Activated CD4-positive, alpha-beta T cell treated with anti-CD3 and anti-CD28 coated beads for 36 hours (primary cell): ENCODE measurements around the gene LIN7B. TPM values are rescaled to one million over a fixed set of nuclear protein-coding genes. Genes with fewer than 3 reads are reported as not detected.
"Not testable (repeated sequence)": the region's sequence is repeated elsewhere in the genome, so short reads cannot be mapped to it uniquely, and the experiment has no call there.

Source experiments
- ATAC-seq: fragments of 200-7000 bp; cut with Tn5 transposase; one replicate; pipeline ENCODE4 v1.10.0; 2021; ENCODE audit warnings: mild to moderate bottlenecking, moderate library complexity
- CTCF ChIA-PET: fragments of 350-600 bp; sonication (Branson Sonifier 250); formaldehyde crosslinking; loops from one replicate; lab custom pipeline; 2021; ENCODE audit warnings: antibody characterized with exemption; lab: Charles Lee
- POLR2A ChIA-PET: fragments of 350-600 bp; sonication (Branson Sonifier 250); formaldehyde crosslinking; loops from one replicate; lab custom pipeline; 2021; ENCODE audit warnings: antibody characterized with exemption, inconsistent platforms; lab: Charles Lee
- DNase-seq: peaks from one replicate; pipeline ENCODE4 v3.0.0-alpha.2; 2020
- H3K27ac Mint-ChIP-seq: one replicate; pipeline ENCODE4 v1.8.0; 2021; ENCODE audit warnings: mixed read lengths
- H3K27me3 Mint-ChIP-seq: one replicate; pipeline ENCODE4 v1.8.0; 2021; ENCODE audit warnings: mixed read lengths
- H3K36me3 Mint-ChIP-seq: one replicate; pipeline ENCODE4 v1.8.0; 2021; ENCODE audit warnings: low read depth, mixed read lengths
- H3K4me1 Mint-ChIP-seq: one replicate; pipeline ENCODE4 v1.8.0; 2021; ENCODE audit warnings: mixed read lengths
- H3K4me3 Mint-ChIP-seq: one replicate; pipeline ENCODE4 v1.8.0; 2021; ENCODE audit warnings: mild to moderate bottlenecking, moderate library complexity, mixed read lengths
- H3K9me3 Mint-ChIP-seq: one replicate; pipeline ENCODE4 v1.8.0; 2021; ENCODE audit warnings: low read depth, mixed read lengths
- intact Hi-C, 2 experiments: fragments of 100-400 bp; cut with DNase I in 1 of 2; cut with micrococcal nuclease in 1 of 2; formaldehyde crosslinking; loops; one replicate each; pipeline versions ENCODE4 v1.14.2 to v1.15.1; 2022 to 2024; cut with DNase I, micrococcal nuclease
- total RNA-seq, 2 experiments: library from RNA; stranded (reverse); gene quantifications; one replicate each; pipeline ENCODE4 v1.2.3, GENCODE V29; 2021

The LIN7B gene
- total RNA-seq, 2 experiments from 2014 or later = 3.5 to 4.3 TPM

DNA sequence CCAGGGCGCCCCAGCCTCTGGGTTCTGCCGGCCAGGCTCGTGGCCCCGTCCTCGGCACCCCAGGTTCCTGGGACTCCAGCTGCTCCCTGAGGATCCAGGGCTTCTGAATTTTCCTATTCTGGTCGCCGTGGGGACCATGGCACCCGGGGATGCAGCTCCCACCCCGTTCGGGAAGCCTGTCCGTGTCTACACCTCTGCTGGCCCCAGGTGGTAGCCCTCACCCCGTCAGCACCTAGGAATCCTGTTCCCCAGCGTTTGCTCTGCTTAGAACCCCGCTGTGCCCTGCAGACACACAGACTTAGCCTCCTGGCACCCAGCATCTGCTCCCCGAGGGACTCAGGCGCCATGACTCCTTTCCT lies 6.1 kb downstream of the LIN7B start:
- Mint-ChIP-seq H3K4me3 (peak overlapping the region; percentile 80), H3K4me1 (peaks cover 22% of the 10 kb centered on the region), H3K27me3 (peaks cover 8% of the 10 kb centered on the region), H3K9me3 (no peaks in the 10 kb centered on the region), H3K27ac (no peak overlapping the region), H3K36me3 (peaks cover 2% of the 10 kb centered on the region)
- ATAC-seq = no peak
- no peak for DNase-seq
- intact Hi-C loops = loop anchor here in 1 of 2 experiments (10.0 kb wide), 1 partner anchor 796 kb away; the partner anchor contains the start of gene EMP3
- ChIA-PET CTCF (interaction anchor here (1.0 to 1.8 kb wide), 4 partner anchors 9 to 87 kb away, joined by 3 to 8 read pairs (median 4); no protein-coding TSS in a partner anchor), POLR2A (interaction anchor here (1.2 kb wide), 1 partner anchor 8 kb away, joined by 3 read pairs; no protein-coding TSS in a partner anchor)

GRCh38 chr19:49120868-49121267 lies 6.7 kb downstream of the LIN7B start:
- POLR2A ChIA-PET = no interaction called here
- Mint-ChIP-seq H3K27me3 (peaks cover 8% of the 10 kb centered on the region), H3K9me3 (no peaks in the 10 kb centered on the region), H3K4me1 (peaks cover 22% of the 10 kb centered on the region), H3K4me3 (peak overlapping the region; percentile 80), H3K27ac (peak overlapping the region; percentile 34), H3K36me3 (peaks cover 2% of the 10 kb centered on the region)
- DNase-seq (no peak), ATAC-seq (no peak)
- CTCF ChIA-PET = interaction anchor here (0.6 to 1.8 kb wide), 5 partner anchors 8 to 443 kb away, joined by 3 to 8 read pairs (median 3); no protein-coding TSS in a partner anchor
- intact Hi-C loops = loop anchor here in 1 of 2 experiments (10.0 kb wide), 1 partner anchor 796 kb away; the partner anchor contains the start of gene EMP3

DNA sequence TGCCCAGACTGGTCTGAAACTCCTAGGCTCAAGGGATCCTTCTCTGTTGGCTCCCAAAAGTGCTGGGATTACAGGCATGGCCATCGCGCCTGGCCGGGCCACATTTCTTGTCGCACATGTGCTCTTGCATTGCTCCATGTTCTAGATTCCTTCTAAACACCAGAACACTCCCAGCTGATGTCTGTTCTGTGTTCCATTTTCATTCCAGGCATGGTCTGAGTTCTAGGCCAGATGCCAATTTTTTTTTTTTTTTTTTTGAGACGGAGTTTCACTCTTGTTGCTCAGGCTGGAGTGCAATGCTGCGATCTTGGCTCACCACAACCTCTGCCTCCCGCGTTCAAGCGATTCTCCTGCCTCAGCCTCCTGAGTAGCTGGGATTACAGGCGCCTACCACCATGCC lies 7.7 kb downstream of the LIN7B start:
- POLR2A ChIA-PET, H3K4me3 Mint-ChIP-seq, DNase-seq, H3K27ac Mint-ChIP-seq, ATAC-seq, H3K36me3 Mint-ChIP-seq, H3K9me3 Mint-ChIP-seq, H3K27me3 Mint-ChIP-seq: not testable (repeated sequence)
- intact Hi-C loops = loop anchor here in 1 of 2 experiments (10.0 kb wide), 1 partner anchor 797 kb away; the partner anchor contains the start of gene EMP3
- CTCF ChIA-PET = interaction anchor here (1.4 kb wide), 1 partner anchor 24 kb away, joined by 5 read pairs; no protein-coding TSS in a partner anchor
- peaks cover 22% of the 10 kb centered on the region for H3K4me1 Mint-ChIP-seq

DNA sequence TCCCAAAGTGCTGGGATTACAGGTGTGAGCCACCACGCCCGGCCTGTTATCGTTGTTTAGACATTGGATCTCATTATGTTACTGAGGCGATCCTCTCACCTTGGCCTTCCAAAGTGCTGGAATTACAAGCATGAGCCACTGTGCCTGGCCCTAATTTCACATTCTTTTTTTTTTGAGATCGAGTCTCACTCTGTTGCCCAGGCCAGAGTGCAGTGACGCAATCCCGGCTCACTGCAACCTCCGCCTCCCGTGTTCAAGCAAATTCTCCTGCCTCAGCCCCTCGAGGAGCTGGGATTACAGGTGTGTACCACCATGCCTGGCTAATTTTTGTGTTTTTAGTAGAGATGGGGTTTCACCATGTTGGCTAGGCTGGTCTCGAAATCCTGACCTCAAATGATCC lies 9.1 kb downstream of the LIN7B start:
- H3K9me3 Mint-ChIP-seq = not testable (repeated sequence)

DNA sequence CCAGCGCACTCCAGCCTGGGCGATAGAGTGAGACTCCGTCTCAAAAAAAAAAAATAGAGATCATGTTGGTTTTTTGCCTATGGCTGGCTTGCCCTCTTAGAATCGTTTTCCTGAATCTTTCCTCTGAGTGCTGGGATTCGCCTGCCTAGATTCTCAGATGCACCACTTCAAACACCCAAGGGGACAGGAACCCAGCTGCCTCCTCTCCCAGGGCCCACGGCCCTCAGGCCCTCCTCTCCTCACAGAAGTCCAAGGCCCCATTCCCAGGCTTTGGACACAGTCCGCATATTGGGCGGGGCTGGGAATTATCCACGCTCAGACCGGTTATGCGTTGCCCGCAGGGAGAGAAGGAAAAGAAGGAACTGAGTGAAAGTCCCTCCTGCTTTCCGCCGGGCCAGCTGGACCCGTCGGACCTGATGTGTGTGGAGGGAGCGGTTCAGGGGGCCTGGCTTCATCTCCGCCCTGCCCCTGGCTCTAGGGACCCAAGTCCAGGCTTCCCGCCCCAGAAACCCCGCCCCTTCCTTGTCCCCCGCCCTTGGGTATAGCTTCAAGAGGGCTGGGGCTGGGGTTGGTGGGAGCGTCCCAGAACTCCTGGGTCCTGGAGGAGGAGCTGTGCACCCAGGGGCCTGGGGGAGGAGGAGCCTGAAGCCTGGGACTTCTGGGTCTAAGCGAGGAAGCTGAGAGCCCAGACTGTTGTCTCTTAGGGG lies 11.0 kb downstream of the LIN7B start:
- POLR2A ChIA-PET = interaction anchor here (0.6 kb wide), 1 partner anchor 26 kb away, joined by 3 read pairs; no protein-coding TSS in a partner anchor
- ATAC-seq (no peak), DNase-seq (no peak)
- Mint-ChIP-seq H3K4me1 (peaks cover 18% of the 10 kb centered on the region), H3K9me3 (no peaks in the 10 kb centered on the region), H3K4me3 (no peak overlapping the region), H3K27me3 (peaks cover 8% of the 10 kb centered on the region), H3K36me3 (no peaks in the 10 kb centered on the region), H3K27ac (no peak overlapping the region)
- intact Hi-C loops = loop anchor here in 1 of 2 experiments (5.0 to 10.0 kb wide), 2 partner anchors 800 to 902 kb away; partner anchors contain the start of genes EMP3, VRK3 and ZNF473
- CTCF ChIA-PET = interaction anchor here (1.3 kb wide), 1 partner anchor 27 kb away, joined by 4 read pairs; no protein-coding TSS in a partner anchor

More for the DNA sequence above, 9.1 kb downstream of the LIN7B start:
- ATAC-seq, H3K4me3 Mint-ChIP-seq, H3K27me3 Mint-ChIP-seq, DNase-seq, POLR2A ChIA-PET, H3K27ac Mint-ChIP-seq, H3K36me3 Mint-ChIP-seq: not testable (repeated sequence)
- intact Hi-C loops = loop anchor here in 1 of 2 experiments (10.0 kb wide), 1 partner anchor 798 kb away; the partner anchor contains the start of gene EMP3
- peaks cover 12% of the 10 kb centered on the region for H3K4me1 Mint-ChIP-seq
- CTCF ChIA-PET = interaction anchor here (0.6 to 0.9 kb wide), 2 partner anchors 25 to 130 kb away, joined by 3 to 4 read pairs; partner anchors contain the start of genes GYS1 and RUVBL2

DNA sequence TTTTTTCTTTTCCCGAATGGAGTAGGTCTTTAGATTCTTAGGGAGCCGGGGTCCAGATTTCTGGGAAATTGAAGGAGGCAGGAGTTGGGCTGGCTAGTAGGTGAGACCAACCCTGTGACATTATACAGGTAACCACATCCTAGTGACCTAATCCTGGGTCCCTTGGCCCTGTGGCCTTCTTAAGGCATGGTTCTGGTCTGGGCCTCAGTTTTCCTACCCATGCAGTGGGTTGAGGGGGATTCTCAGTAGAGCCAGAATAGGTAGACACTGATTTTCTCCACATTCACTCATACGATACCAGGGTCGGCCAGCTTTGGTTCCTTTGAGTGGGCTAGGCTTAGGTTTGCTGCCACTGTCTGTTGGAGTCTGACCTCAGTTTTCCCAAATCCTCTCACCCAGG lies 12.4 kb downstream of the LIN7B start:
- intact Hi-C loops = loop anchor here in 1 of 2 experiments (5.0 to 10.0 kb wide), 2 partner anchors 802 to 901 kb away; partner anchors contain the start of genes EMP3, VRK3 and ZNF473
- no peaks in the 10 kb centered on the region for H3K36me3 Mint-ChIP-seq
- no peaks in the 10 kb centered on the region for H3K27me3 Mint-ChIP-seq
- DNase-seq (no peak), ATAC-seq (no peak)
- ChIA-PET CTCF (interaction anchor here (2.6 kb wide), 1 partner anchor 12 kb away, joined by 19 read pairs; the partner anchor contains the start of gene LIN7B), POLR2A (no interaction called here)
- H3K27ac Mint-ChIP-seq = no peak overlapping the region
- no peaks in the 10 kb centered on the region for H3K9me3 Mint-ChIP-seq
- H3K4me1 Mint-ChIP-seq = peaks cover 11% of the 10 kb centered on the region
- H3K4me3 Mint-ChIP-seq = no peak overlapping the region

GRCh38 chr19:49127225-49127624 lies 13.1 kb downstream of the LIN7B start:
- CTCF ChIA-PET = interaction anchor here (1.0 to 3.7 kb wide), 5 partner anchors 13 to 29 kb away, joined by 4 to 21 read pairs (median 9); partner anchors contain the start of gene LIN7B
- H3K4me1 Mint-ChIP-seq = peaks cover 11% of the 10 kb centered on the region
- not testable (repeated sequence) for H3K27me3 Mint-ChIP-seq, H3K36me3 Mint-ChIP-seq, H3K27ac Mint-ChIP-seq, H3K4me3 Mint-ChIP-seq, H3K9me3 Mint-ChIP-seq, ATAC-seq, DNase-seq
- intact Hi-C loops = loop anchor here in 1 of 2 experiments (5.0 to 10.0 kb wide), 2 partner anchors 802 to 900 kb away; partner anchors contain the start of genes EMP3, VRK3 and ZNF473
- POLR2A ChIA-PET = interaction anchor here (0.6 to 0.9 kb wide), 4 partner anchors 8 to 538 kb away, joined by 3 to 6 read pairs (median 3); partner anchors contain the start of genes LIN7B and PPFIA3

DNA sequence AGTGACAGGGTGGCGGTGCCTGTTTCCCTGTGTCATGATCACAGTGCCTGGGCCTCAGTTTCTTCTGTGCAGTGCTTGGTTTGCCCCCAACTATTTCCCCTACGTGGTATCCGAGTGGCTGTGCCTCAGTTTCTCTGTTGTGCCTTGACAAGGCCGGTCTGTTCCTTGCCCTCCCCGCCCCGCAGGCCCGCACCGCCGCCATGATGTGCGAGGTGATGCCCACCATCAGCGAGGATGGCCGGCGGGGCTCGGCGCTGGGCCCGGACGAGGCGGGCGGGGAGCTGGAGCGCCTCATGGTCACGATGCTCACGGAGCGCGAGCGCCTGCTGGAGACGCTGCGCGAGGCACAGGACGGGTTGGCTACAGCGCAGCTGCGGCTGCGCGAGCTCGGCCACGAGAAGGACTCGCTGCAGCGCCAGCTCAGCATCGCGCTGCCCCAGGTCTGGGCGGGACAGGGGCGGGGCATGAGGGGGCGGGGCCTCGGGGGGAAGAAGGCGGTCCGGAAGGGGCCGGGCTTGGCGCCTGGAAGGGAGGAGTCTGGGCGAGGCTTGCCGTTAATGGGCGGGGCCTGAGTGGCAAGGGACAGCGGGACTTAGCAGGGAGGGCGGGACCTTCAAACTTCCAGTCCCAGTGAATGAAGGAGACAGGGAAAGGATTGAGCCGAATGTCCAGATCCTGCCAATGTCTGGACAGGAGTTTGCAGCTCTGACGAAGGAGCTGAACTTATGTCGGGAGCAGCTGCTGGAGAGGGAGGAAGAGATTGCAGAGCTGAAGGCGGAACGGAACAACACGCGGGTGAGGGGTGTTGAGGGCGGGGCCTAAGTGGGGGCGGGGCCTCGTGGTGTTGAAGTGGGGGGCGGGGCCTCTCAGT lies 13.7 kb downstream of the LIN7B start:
- no peaks in the 10 kb centered on the region for H3K9me3 Mint-ChIP-seq
- H3K27me3 Mint-ChIP-seq = no peaks in the 10 kb centered on the region
- intact Hi-C loops = loop anchor here (1.0 to 10.0 kb wide), 13 partner anchors 9 to 899 kb away; partner anchors contain the start of genes C19orf73 (in 2 of the 2), PPFIA3 (in 2 of the 2), CYTH2 (in 1 of the 2) and DKKL1 (in 1 of the 2)
- ATAC-seq = peak; percentile 95
- peak overlapping the region; percentile 76 for H3K4me3 Mint-ChIP-seq
- H3K36me3 Mint-ChIP-seq = no peaks in the 10 kb centered on the region
- ChIA-PET POLR2A (interaction anchor here (0.9 to 1.1 kb wide), 4 partner anchors 8 to 41 kb away, joined by 3 to 4 read pairs (median 3); partner anchors contain the start of genes LIN7B and PPFIA3), CTCF (interaction anchor here (1.0 to 3.7 kb wide), 8 partner anchors 8 to 71 kb away, joined by 3 to 21 read pairs (median 6); partner anchors contain the start of genes LIN7B and PPFIA3)
- peak; percentile 98 for DNase-seq
- H3K4me1 Mint-ChIP-seq = peaks cover 11% of the 10 kb centered on the region
- peak overlapping the region; percentile 92 for H3K27ac Mint-ChIP-seq

DNA sequence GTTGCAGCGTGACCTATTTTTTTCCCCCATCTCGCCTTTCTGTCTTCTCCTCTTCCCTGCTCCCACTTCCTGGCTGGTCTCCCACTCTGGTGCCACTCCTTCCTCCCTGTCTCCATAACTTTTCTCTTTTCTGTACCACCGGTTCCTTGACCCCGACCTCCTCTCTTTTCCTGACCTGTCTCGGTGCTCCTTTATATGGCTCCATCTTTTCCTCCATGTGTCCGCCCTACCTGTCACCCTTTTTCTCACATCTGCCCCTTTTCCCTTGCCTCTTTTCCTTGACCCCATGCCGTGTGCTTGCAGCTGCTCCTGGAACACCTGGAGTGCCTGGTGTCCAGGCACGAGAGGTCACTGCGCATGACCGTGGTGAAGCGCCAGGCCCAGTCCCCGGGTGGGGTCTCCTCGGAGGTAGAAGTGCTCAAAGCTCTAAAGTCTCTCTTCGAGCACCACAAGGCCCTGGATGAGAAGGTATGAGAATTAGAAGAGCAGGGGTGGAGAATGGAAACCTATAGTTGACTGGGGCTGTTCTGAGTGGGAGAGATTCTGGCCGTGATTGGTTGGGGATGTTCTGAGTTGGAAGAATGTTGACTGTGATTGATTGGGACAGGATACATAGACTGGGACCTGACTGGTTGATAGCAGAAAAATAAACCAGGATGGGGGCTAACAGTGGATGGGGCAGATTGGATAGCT lies 14.5 kb downstream of the LIN7B start:
- Mint-ChIP-seq H3K4me1 (peaks cover 17% of the 10 kb centered on the region), H3K27ac (peak overlapping the region; percentile 62), H3K4me3 (peak overlapping the region; percentile 76), H3K9me3 (no peaks in the 10 kb centered on the region), H3K27me3 (no peaks in the 10 kb centered on the region), H3K36me3 (peaks cover 4% of the 10 kb centered on the region)
- CTCF ChIA-PET = interaction anchor here (1.0 to 3.7 kb wide), 8 partner anchors 9 to 70 kb away, joined by 3 to 21 read pairs (median 6); partner anchors contain the start of genes LIN7B and PPFIA3
- DNase-seq (no peak), ATAC-seq (no peak)
- intact Hi-C loops = loop anchor here (1.0 to 10.0 kb wide), 13 partner anchors 9 to 899 kb away; partner anchors contain the start of genes C19orf73 (in 2 of the 2), PPFIA3 (in 2 of the 2), CYTH2 (in 1 of the 2) and DKKL1 (in 1 of the 2)
- POLR2A ChIA-PET = interaction anchor here (0.7 to 1.1 kb wide), 2 partner anchors 20 to 42 kb away, joined by 3 to 4 read pairs; no protein-coding TSS in a partner anchor
